Midbrain (tissue), 1 donor: Measurements from ENCODE around the gene CRISP3.
"Not testable (repeated sequence)": the region's sequence is repeated elsewhere in the genome, so short reads cannot be mapped to it uniquely, and the experiment has no call there.

ENCODE experiments used
- DNase-seq: peaks from one replicate; lab custom pipeline; 2025; lab: John Stamatoyannopoulos, UW

Gene CRISP3, protein sequence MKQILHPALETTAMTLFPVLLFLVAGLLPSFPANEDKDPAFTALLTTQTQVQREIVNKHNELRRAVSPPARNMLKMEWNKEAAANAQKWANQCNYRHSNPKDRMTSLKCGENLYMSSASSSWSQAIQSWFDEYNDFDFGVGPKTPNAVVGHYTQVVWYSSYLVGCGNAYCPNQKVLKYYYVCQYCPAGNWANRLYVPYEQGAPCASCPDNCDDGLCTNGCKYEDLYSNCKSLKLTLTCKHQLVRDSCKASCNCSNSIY

DNA sequence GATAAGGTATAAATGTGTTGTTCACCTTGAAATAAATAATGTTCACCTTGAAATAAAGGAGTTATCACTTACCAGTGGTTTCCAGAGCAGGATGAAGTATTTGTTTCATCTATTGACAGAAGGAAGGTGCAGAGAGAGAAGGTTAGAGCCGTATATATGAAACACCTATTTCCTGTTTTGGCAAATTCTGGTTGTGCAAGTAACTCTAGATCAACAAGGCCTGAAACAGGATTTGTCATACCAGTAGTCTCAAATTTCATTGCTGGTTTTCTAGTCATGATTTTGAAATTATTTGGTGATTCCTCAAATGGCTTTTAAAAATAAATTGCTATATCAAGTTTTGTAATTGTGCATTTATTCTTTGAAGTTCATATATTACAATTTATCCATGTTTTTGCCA is at the start of gene CRISP3:
TSS of gene CRISP3 (minus strand) at position 130 of the 400 bp plus-strand sequence. CDS start at position 109, 21 bp downstream.
- DNase-seq = no peak

DNA sequence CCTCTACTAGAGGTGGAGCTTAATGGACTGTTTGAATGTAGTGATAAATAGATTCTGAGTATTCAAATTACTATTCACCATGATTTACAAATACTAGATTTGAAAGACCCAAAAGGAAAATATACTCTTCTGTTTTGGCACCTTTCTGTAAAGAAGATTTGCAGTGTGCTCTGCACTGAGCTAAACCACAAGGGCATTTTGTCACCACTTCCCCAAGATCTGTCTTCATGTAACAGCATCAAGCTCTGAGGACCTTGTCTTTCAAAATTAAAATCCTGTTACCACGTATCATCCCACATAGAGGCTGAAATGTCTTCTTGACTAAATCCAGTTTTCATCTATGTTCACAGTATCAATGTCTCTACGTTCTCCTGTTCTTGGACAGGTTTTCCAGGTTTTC is 46.2 kb upstream of the CRISP3 start:
- DNase-seq = no peak

DNA sequence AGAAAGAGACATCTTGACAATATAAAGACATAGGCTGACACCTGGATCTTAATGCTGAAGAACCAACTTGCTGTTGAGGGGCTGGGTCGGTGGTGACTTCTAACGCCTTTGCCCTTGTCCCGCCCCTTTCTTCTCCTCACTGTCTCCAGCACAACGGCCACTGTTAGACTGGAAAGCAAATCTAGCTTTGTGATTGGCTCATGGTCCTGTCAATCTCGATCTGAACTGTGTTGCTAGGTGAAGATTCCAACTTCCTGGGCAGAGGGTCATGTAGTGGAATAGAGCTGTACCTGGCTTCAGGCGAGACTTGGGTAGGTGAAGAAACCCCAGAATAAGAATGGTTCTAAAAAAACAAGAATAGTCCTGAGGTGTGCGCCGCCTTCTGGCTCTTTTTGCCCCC is 43.0 kb upstream of the CRISP3 start, which contains the start of gene PGK2:
TSS of gene PGK2 (minus strand) at position 110 of the 400 bp plus-strand sequence. CDS start at position 12, 98 bp downstream.
- no peak for DNase-seq

DNA sequence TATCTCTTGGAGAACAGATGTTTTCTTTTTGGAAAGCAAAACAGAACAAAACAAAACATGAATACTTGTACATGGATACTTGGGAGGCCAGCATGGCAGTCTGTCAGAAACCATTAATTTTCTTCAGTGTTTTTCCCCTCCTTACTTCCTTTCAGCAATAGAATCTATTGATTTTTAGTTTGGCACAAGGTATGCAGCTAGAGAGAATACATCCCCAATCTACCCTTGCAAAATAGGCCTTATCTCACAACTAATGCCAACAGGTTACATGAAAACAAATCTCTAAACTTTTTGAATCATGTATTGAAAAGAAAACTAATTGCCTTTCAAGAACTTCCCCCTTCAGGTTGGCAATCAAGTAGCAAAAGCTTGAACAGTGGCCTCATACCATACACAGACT is 40.1 kb upstream of the CRISP3 start:
- DNase-seq = no peak

DNA sequence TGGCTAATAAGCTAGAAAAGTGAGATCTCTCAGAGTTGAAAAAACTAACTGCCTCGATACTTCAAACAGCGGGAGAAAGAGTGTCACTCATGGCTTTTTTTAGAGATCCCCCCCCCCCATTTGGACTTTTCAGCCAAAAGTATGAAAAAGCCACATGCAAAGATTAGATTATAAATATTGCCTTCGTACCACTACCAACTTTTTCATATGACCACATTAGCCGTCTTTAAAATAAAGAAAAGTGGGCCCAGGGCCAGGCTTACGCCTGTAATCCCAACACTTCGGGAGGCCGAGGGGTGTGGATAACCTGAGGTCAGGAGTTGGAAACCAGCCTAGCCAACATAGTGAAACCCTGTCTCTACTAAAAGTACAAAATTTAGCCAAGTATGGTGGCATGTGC is 38.5 kb upstream of the CRISP3 start:
- DNase-seq = no peak

DNA sequence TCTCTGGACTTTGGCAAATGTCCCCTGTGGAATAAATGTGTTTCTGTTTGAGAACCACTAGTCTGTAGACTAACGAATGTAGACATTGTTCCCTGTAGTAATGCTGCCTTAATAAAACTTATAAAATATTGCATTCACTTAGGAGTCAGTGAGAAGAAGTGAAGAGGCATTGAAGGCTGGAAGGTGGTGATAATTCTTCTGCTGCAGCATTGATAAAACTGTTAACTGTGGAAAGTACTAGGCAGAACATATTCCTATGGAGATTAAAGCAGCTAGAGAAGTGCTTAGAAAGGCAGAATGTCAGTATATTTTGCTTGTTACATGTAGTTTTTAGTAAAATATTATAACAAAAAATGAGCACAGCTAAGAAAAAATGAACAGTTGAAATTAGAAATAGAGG is 38.1 kb upstream of the CRISP3 start:
- DNase-seq = no peak

DNA sequence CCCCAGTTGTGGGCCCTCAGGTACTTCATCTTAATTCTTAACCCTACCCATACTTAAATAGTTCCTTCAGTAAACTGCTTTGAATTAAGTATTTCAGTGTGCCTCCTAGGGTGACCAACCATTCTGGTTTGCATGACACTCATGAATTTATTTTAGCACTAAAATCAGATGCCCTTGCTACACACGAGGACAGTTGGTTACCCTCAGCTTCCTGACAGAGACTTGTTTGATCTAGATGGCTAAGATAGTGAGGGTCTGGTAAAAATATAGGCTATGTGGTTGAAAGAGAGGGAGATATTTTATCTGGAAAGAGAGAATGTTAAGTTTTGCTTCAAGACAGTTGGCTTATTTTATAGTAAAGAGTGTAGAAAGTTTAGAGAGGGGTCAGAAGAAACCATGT is 32.3 kb upstream of the CRISP3 start:
- no peak for DNase-seq

DNA sequence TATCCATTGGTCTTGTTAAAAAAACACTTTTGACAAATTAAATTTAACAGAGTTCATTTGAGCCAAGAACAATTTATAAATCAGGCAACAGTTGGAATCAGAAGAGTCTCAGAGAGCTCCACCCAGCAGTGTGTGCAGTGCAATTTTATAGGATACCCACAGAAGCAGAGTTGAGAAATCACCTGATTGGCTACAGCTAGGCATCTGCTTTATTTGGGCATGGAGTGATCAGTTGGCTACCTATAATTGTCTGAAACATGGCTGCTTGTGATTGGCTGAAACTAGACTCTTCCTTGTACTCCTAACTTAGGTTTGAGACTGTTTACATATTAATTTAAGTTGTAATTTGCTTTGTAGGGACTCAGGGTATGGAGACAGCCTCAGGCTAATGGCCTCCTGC is 30.9 kb upstream of the CRISP3 start:
- no peak for DNase-seq

DNA sequence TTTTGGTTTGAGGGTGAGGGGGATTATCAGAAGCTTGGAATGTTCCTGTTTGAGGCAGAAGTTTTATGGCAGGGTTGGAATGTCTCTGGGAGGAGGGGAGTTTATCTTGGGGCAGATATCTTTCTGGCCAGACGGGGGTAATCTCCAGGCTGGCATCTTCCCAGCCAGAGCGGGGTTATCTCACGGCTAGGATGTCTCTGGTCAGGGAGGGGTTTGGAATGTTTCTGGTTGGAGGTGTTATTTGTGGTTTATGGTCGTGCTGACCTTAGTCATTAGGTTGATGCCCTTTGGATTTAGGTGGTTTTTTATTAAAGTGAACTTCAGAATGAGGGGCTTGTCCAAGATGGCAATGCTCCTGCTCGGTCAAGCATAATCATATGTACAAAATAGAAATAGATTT is 28.1 kb upstream of the CRISP3 start:
- no peak for DNase-seq

DNA sequence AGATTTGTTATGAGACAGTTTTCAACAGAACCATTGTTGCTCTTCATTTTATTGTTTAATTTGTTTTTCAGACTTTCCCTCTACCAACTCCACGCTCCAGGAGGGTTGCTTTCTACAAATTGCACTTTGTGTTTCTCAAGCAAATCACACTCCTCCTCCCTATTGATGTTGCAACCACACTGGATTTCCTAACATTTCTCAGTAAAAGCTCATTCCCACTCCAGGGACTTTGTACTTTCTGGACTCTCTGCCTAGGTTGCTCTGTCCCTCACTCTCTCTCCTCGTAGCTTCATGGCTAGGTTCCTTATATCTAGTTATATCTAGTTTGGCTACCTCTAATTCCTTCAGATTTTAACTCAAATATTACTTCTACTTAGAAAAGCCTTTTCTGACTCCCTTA is 22.6 kb upstream of the CRISP3 start:
- no peak for DNase-seq

DNA sequence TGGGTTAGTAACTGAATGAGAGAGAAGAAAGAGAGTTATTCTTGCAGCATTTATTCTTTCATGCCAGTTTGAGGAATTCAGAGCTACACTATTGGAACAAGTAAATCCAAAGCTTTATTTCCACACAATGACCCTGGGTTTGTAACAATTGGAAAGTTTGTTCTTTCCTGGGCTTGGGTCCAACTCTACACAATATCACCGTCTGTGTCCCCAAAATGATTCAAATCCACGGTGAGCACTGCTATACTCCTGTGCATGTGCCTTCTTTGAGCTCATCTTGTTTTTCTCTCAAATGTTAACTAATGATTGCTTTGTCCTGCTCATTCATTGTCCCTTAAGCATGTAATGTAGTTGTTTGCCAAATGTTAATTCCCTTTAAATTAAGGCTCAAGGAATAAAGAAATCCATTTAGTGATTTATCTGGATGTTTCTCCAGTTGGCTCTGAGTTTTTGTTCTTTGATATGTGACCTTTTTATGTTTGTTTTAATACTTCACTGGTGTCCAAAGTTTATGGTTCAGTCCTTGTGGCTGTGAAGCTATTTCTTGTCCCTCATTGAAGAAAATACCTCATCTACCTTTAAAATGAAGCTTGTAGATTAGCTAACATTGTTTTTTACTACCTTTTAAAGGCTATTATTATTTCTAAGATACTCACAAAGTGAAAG is 20.5 kb upstream of the CRISP3 start:
- DNase-seq = peak; percentile 8

DNA sequence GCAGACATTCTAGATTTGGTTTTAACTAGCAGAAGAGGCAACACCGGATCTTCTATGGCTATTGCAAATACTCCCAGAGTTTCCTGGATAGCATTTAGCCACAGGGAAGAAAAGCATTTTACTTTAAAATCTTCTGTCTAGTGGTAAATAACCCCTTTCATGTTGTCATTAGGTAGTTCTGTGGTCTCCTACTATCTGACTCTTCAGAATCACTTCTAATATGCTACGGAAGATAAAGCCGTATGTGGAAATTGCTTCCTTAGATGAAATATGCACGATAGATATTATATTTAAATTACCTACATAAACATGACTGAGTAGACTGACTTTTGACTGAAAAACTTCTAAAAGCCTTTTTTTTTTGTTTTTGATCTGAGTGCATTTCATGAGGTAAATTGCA is 759 bp downstream of the CRISP3 start:
- no peak for DNase-seq

DNA sequence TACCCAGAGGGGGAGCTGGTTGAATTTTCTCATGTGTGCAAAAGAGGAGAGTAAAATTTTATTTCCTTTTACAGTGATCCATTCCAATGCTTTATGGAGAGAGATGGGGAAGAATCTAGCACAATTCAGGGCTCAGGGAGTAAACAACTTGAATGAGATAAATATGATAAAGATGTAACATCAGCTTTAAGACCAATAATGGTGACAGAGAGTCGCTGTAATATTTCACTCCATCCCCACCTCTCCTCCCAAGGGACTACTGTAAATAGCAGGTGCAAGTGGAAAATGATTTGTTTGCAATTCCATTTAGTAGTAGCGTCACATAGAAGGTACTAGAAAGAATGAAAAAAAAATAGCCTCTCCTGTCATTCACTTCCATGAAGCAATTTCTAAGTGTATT is 4.8 kb downstream of the CRISP3 start:
- DNase-seq = no peak

DNA sequence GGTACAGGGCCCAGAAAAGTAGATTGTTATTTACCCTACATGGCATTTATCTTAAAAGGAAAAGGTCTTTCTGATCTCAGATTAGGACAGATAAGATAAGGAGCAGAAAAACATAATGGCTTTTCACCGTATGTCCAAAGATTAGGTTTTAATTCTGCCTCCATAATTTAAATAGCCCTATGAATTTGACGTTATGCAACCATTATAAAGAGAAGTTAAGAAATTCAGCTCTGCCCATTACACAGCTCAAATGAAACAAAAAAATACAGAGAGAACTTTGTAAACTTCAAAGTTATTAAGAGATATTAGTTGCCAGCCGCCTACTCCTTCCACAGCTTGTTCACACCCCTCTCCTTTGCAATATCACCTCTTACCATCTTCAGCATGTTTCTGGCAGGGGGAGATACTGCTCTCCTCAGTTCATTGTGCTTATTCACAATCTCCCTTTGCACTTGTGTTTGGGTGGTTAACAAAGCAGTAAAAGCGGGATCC is 8.1 kb downstream of the CRISP3 start:
- DNase-seq = no peak

DNA sequence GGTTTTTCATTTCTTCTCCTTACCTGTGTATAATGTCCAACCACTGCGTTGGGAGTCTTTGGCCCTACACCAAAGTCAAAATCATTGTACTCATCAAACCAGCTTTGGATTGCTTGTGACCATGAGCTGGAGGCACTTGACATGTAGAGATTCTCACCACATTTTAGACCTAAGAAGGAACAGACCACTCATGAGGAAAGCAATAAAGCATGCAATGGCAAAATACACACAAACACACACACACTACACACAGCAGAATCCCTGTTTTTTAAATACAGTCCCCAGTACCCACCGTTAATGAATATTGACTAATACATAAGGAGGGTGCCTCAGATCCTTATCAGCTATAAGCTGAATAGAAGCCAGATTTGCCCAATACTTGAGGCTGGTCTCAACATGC is 10.5 kb downstream of the CRISP3 start:
- DNase-seq = no peak

DNA sequence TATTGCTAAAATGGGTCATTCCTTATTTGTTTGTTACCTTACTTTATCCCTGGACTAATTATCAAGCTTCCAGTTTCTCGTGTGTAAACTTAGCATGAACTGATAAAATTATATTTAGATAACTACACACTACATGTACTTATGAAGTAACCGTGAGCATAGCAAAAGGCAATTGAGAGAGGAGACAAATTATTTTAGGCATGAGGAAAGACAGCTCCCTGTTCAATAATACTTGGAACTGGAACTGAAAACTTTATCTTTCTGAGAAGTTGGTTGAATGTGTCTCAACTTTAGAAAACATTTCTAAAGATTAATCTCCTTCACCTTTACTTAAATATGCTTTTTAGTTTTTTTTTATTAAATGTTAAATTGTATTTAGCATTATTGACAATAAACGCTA is 11.4 kb downstream of the CRISP3 start:
- no peak for DNase-seq

DNA sequence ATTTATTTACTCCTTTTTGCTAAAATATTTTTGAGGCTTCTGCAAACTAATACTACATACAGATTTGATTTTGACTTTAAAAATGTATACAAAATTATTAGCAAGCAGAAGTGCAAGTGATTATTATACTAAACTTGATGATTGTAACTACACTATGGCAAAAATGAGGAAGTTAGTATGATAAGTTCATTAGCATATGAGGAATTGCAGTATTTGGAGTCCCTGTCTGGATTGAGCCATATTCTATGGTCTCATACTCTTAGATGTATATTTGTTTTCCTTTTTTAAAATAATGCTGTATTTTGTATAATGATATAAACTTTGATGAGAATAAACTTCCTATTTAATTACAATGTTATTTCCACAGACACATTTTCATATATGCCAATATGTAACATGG is 13.9 kb downstream of the CRISP3 start:
- no peak for DNase-seq

DNA sequence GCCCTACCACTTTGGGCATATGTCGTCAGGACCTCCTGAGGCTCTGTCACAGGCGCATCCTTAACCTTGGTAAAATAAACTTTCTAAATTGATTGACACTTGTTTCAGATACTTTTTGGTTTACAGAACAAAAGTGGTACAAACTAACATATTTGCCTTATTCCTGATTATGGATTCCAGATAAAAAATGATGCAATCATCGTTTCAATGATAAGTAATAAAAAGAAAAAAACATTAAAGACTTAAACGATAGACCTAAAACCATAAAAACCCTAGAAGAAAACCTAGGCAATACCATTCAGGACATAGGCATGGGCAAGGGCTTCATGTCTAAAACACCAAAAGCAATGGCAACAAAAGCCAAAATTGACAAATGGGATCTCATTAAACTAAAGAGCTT is 20.3 kb downstream of the CRISP3 start:
- DNase-seq = not testable (repeated sequence)

DNA sequence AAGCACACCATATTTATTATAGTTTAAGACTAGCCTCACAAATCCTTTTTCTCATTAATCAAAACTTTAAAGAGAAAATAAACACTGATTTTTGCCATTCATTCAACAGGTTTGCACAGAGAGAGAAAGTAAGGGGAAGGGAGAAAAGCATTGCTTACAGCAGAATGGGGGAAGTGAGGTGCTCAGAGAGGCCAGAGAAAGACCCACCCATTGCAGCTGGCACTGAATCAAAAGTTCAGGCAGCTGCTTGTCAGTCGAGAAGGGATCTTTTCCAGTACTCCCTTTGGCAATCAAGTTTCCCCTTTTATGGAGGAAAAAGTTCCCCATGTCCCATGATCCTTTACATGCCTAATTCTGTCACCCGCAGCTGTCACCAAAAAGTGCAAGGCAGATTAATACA is 22.9 kb downstream of the CRISP3 start:
- no peak for DNase-seq

DNA sequence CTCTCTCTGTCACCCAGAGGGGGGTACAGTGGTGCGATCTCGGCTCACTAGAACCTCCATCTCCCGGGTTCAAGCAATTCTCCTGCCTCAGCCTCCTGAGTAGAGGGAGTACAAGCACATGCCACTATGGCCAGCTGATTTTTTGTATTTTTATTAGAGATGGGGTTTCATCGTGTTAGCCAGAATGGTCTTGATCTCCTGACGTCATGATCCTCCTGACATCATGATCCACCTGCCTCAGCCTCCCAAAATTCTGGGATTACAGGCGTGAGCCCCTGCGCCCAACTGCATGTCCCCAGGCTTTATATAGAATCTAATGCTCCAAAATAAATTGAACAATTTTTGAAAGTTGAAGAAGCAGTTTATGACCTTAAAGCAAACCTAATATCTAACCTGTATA is 23.8 kb downstream of the CRISP3 start:
- DNase-seq = no peak

DNA sequence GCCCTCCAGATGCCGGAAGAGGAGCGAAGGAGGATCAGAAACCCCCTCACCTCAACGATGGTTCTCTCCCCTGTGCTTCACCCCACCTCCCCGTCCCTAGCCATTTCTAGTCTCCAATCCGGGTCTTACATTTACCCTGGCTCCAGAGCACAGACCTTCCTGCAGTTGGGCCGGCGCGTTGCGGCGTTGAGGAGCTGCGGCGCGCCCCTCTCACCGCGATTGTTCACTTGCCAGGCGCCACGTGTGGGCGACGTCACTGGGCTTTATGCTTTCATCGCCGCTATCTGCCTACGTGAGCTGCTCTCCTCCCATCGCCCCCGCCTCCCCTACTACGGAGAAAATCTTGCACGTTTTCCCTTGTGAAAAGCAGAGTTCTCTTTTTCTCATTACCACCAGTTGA is 30.8 kb downstream of the CRISP3 start, which contains the start of gene CRISP2:
TSS of gene CRISP2 (minus strand) at position 198 of the 400 bp plus-strand sequence. CDS start 4,347 bp downstream, outside the sequence.
- DNase-seq = no peak

DNA sequence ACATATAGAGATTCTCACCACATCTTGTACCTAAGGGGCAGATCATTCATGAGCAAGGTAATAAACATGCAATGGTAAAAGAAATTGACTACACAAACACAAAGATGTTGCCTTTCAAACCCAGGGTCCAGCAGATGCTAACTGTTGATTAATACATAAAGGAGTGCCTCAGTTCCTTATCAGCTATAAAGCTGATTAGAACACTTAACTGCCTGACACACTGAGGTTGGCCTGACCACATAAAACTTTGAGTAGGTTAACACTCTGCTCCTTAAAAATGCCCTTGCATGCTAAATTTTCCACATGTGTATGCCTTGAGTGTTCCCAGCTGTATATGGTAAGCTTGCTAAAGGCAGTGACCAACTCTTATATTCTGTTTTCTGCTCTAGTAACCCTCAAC is 45.7 kb downstream of the CRISP3 start:
- no peak for DNase-seq

DNA sequence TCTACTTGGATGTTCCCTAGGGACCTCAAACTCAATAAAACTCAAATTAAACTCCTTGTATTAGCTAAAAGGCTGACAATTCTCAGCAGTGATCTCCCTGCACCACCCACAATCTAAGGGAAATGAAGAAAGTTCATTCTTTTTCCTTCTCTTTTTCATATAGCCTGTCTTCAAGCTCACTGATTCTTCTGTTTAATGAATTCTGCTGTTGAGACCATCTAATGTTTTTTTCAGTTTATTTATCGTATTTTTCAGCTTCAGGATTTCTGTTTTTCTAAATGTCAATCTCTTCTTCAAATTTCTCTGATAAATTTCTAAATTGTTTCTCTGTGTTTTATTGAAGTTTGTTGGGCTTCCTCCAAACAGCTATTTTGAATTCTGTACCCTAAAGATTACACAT is 50.7 kb downstream of the CRISP3 start:
- DNase-seq = no peak

DNA sequence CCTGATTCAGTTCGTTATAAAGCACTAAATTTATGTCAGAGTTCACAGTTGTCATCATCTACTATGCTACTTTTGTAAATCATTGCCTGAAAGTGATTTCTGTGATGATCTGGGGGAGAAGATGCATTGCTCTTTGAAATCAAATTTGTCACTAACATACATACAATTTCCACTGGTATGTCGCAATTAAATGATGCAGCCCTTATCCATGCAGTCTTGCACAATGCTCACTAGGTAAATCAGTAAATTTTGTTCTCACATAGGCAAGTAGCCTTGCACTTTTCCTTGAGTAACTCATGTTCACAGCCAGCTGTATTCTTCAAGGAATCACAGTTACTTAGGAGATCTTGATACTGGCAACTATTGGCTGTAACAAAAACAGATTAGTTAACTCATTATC is 51.7 kb downstream of the CRISP3 start:
- no peak for DNase-seq
